Activated CD8-positive, alpha-beta memory T cell treated with anti-CD3 and anti-CD28 coated beads, Interleukin-2, amount 50 U/mL, for 4 hours (primary cell): ENCODE results near the gene SCLY.
"Not testable (repeated sequence)": the region's sequence is repeated elsewhere in the genome, so short reads cannot be mapped to it uniquely, and the experiment has no call there.

Experiments
- DNase-seq: peaks from one replicate; pipeline ENCODE4 v3.0.0-alpha.2; 2020

Gene SCLY

GRCh38 chr2:238114851-238115660, 54.3 kb downstream of the SCLY start:
- no peak for DNase-seq

DNA sequence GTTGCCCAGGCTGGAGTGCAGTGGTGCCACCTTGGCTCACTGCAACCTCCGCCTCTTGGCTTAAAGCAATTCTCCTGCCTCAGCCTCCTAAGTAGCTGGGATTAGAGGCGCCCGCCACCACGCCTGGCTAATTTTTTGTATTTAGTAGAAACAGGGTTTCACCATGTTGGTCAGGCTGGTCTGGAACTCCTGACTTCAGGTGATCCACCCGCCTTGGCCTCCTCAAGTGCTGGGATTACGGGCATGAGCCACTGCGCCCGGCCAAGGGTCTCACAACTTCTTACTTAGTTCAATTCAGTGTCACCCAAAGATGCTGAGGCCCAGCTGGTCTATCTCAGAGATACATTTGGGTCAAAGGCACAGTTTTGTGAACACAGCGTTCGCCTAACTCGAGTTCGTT, 54.9 kb downstream of the SCLY start:
- not testable (repeated sequence) for DNase-seq

DNA sequence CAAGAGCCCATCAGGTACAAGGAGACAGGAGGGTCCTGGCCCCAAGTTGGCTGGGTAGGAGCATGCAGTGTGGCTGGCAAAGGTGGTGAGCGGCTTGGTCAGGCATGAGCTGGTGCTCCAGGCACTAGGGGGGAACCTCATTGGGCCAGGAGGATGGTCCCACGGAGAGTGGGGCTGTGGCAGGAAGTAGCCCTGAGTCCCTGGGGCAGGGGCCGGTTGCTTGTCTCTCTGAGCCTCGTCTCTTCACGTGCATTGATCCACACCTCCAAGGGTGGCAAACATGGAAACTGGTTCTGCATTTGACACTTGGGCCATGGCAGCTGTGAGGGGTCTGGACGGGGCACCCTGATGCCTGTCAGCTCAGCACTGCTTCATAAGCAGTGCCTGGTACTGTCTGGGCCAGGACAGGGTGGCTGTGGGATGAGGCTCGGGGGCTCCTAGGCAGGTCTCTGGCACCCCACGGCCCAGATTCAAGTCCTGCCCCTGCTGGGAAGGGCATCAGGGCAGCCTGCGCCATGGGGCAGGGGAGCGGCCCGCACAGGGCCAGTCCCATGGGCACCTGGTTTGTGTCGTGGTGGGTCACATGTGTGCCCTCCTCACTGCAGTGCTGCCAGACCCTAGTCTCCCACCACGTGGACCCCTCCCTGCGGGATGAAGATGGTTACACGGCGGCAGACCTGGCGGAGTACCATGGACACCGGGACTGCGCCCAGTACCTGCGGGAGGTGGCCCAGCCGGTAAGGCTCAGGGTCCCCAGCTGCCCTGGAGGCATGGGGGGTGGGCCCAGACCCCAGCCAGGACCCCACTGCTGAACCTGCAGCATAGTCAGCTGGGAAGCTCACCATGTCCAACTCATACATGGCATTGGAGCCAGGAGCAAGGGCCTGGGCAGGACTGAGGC, 55.7 kb downstream of the SCLY start:
- no peak for DNase-seq

DNA sequence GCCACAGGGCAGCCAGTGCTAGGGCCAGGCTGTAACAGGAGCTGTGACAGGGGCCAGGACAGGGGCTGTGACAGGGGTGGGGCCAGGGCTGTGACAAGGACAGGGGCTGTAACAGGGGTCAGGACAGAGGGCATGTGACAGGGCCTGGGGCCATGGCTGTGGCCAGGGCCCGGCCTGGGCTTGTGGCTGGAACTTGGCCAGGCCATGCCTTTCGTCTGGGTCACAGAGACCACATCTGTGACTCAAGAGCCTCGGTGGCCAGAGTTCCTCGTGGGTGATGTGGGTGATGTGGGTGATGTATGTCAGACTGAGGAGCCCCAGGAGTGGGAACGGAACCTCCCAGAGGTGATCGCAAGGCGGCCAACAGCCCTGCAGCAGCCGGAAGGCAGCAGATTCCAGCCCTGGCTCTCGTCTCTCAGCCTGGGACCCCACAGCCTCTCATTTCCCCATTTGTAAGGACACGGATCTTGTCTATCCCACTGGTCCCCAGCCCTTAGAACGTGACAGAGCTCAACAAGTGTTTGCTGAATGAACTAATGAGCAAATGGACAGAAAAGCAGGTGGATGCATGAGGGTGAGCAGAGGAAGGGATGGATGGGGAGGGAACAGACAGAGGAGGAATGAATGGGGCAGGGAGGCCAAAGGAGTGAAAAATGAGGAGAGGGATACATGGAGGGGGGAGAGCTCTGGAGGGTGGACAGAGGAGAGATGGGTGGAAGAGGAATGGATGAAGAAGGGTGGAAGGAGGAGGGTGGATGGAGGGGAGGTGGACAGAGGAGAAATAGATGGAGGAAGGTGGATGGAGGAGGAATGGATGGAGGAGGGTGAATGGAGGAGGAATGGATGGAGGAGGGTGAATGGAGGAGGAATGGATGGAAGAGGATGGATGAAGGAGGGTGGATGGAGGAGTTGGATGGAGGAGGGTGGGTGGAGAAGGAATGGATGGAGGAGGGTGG, 56.7 kb downstream of the SCLY start:
- no peak for DNase-seq

GRCh38 chr2:238119756-238120462, 59.1 kb downstream of the SCLY start:
- DNase-seq: no peak

GRCh38 chr2:238120463-238121298, 59.9 kb downstream of the SCLY start:
- no peak for DNase-seq

DNA sequence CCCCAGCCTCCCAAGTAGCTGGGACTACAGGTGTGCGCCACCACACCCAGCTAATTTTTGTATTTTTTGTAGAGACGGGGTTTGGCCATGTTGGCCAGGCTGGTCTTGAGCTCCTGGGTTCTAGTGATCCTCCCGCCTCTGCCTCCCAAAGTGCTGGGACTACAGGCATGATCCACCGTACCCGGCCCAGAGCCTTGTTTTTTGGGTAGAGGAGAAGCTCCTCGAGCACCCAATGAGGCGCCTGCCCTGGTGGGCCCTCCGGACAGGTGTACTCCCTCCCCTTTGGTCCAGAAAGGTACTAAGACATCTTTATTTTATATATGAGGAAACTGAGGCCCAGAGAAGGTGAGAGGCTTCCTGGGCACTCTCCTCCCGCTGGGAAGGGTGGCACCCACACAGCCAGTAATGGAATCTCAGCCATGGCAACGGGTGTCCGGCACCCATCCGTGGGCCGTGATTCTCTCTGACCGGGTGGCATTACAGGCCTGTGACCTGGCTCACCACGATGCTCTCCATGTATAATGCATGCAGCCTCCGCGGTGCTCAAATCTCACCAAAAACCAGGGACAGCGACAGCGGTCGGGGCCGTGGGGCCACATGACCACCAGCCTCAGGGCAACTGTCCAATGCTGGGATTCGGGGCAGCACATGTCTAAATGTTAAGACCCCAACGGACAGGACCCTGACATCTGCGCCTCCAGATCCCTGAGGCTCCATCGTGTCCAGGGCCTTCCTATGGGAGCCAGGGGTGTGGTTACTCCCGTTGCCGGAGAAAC, 60.9 kb downstream of the SCLY start:
- DNase-seq: no peak

DNA sequence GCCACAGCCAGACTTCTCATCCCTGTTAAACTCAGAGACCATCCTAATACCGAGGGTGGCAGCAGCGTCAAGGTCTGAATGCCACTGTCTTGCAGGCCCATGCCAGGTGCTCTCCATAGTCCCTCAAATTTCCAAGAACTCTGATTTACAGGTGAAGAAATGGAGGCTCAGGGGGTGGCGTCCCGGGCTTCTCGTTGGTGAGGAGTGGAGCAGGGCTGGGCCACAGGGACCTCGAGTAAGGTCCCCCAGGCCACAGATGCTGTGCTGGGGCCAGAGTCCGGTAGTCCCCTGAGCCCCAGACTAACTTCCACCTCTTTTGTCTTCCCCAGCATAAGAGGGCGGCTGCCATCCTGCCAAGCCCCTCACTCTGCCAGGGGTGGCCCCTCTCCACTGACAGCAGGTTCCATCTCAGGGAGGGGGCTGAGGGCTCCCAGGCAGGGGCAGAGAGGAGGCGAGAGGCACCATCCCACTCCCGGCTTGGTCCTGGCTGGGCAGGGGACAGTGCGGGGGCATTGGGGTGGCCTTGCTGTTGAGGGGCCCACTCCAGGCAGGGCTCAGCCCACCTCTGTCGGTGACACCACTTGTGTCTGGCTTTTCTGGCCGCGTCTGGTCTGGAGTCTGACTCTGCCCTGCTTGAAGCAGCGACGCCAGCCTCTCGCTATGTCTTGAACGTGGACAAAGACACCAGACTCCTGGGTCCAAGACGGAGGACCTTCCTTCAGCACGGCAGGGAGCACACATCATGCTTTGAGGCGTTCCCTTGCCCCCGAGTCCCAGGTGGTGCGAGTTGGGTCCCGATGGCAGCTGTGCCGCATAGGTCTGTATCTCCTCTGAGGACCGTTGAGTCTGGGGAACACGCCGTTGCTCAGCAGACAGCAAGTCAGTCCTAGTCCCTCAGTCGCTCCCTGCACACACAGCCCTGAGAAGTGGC, 61.8 kb downstream of the SCLY start:
- no peak for DNase-seq

DNA sequence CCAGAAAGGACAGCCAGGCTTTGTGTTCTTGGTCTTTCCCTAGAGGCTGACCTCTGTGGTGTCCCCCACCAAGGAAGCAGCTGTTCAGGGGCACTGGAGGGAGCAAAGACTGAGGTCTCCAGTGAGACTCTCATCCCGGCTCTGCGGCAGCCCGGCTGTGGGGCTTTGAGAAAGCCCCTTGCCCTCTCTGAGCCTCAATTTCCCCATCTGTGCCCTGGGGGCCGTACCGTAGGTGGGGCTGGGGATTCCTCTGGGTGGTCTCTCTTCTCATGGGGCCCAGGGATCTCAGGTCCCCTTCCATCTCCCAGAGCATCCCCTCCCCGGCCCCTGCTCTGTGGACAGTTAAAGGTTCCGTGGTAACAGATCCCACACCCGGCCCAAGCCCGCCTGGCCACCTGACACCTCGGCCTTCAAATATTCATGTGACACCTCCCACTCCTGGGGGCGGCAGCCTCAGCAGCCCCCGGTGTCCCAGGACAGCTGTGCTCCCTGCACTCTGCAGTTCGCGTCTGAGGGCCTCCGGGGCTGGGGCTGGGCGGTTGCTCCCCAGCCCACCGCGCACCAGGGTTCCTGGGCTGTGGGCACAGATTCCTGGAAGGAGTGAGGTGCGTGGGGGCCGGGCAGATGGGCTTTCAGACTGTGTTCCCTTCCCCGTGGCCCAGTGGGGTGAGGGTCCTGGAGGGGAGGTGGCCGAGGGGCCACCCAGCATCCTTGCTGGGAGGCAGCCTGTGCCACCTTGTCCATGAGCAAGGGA, 62.6 kb downstream of the SCLY start:
- DNase-seq: no peak

- no peak for DNase-seq
Measured at GRCh38 chr2:238123991-238124470, 63.2 kb downstream of the SCLY start.

DNA sequence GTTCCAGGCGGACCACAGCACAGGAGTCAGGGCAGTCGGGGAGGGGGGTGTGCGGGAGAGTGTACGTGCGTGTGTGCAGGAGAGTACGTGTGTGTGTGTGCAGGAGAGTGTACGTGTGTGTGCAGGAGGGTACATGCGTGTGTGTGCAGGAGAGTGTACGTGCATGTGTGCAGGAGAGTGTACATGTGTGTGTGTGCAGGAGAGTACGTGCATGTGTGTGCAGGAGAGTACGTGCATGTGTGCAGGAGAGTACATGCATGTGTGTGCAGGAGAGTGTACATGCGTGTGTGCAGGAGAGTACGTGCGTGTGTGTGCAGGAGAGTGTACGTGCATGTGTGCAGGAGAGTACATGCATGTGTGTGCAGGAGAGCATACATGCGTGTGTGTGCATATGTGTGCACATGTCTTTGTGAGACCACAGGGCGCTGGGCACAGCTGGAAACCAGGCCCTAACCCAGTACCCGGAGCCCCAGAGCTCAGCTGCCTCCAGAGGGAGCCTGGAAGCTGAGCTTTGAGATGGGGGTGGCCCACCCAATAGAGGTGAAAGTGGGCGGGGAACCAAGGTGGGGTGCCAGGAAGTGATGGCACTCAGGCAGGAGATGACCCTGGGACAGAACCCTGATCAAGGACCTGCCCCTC, 63.8 kb downstream of the SCLY start:
- no peak for DNase-seq

DNA sequence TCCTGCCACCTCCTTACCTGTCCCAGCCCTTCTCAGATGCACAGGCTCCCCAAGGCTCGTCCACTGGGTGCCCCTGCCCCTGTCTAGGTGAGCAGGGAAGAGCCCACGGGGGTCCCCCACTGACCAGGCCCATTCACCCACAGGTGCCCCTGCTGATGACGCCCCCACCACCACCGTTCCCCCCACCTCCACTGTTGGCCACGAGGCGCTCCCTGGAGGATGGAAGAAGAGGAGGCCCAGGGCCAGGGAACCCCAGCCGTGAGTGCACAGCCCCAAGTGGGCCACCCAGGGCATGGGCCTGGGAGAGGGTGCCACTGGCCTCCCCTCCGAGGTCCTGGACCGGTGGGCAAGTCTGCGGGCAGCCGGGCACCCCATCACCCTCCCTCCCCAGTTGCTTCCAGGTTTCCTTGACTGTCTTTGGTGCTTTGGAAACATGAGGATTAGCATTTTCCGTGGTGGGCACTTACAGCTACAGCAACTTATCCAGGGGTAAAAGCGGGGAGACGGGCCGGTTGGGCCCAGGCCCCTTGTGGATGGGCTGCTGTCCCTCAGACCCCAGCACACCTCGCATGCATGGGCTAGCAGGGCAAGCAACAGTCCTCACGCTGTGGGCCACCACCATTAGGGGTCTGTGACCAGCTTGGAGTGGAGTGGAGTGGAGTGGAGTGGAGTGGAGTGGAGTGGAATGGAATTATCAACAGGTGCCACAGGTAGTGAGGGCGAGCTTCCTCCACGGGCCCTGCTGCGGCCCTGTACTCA, 64.5 kb downstream of the SCLY start:
- DNase-seq: no peak

- no peak for DNase-seq
Measured at GRCh38 chr2:238126338-238126737, 65.5 kb downstream of the SCLY start.

DNA sequence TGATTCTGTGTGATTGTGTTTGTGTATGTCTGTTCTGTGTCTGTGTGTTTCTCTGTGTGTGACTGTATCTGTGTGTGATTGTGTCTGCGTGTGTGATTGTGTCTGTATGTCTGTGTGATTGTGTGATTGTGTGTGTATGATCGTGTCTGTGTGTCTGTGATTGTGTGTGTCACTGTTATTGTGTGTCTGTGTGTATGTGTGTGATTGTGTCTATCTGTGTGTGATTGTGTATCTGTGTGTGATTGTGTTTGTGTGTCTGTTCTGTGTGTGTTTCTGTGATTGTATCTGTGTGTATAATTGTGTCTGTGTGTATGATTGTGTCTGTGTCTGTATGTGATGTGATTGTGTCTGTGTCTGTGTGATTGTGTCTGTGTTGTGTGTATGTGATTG, 66.0 kb downstream of the SCLY start:
- no peak for DNase-seq

GRCh38 chr2:238127165-238128060, 66.6 kb downstream of the SCLY start:
- no peak for DNase-seq

DNA sequence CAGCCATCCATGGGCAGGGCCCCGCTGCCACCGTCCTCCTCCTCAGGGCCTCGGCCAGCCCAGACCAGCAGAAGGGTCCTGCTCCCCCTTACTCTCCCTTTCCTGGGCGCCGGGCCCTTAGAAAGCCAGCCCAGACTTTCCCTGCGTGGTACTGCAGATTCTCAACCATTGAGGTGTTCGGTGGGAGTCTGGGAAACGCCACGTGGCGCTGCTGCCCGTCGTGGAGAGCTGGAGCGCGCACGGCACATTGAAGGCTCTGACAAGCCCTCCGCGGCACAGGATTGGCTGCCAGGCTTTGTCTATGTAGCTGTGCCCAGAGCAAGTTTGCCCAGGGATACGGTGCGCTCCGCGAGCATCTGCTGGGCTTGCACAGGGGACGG, 67.2 kb downstream of the SCLY start:
- no peak for DNase-seq
